Measurements from ENCODE around the gene PGC. TPM values are rescaled to one million over a fixed set of nuclear protein-coding genes. Genes with fewer than 3 reads are reported as not detected.

PGC gene
- total and polyA plus RNA-seq, 2 donors (not counting 1 experiment from before 2014, with no cell fraction given) = not detected

- ChIA-PET CTCF (no interaction called here), POLR2A (no interaction called here)
- H2AFZ ChIP-seq (ENCODE audit: insufficient read depth, low read depth, low read length, poor library complexity, severe bottlenecking) = no peak overlapping the region
- Mint-ChIP-seq H3K4me1 (peaks cover 10% of the 10 kb centered on the region), H3K27ac (no peak overlapping the region), H3K9me3 (ENCODE audit: insufficient read depth) (no peaks in the 10 kb centered on the region), H3K27me3 (no peaks in the 10 kb centered on the region), H3K4me3 (no peak overlapping the region)
- WGBS (ENCODE audit: insufficient coverage) = 90% methylated on average over 3 of the region's 4 CpGs
- intact Hi-C loops (cut with micrococcal nuclease) = no loop called here
- H3K27ac ChIP-seq (ENCODE audit: low read length in 2 of 2) = no peak overlapping the region
- H3K4me1 ChIP-seq (ENCODE audit: control insufficient read depth in 2 of 2, insufficient read depth in 2 of 2, low read length in 2 of 2) = peaks cover 4 to 9% of the 10 kb centered on the region in 2 donors
- no peaks in the 10 kb centered on the region for H3K27me3 ChIP-seq (replicated peaks in 1 of 4; ENCODE audit: control extremely low read depth in 1 of 4, control insufficient read depth in 3 of 4, insufficient read depth in 4 of 4, low read length in 3 of 4)
- H3K9ac ChIP-seq (ENCODE audit: low read length) = no peak overlapping the region
- TF ChIP-seq CTCF (IDR thresholded peaks at IDR 0.05) (no peak), EZH2 (IDR thresholded peaks at IDR 0.05; ENCODE audit: borderline replicate concordance, insufficient read depth, low read depth, low read length, poor library complexity, severe bottlenecking) (no peak)
- peaks cover 13% of the 10 kb centered on the region for H4K20me1 ChIP-seq (ENCODE audit: control insufficient read depth, insufficient read depth, low read length, poor library complexity, severe bottlenecking)
- no peak overlapping the region for H3K4me2 ChIP-seq (replicated peaks; ENCODE audit: low read depth, low read length, poor library complexity, severe bottlenecking)
- peaks cover 0 to 51% of the 10 kb centered on the region in 2 experiments for H3K36me3 ChIP-seq (replicated peaks in 1 of 2; ENCODE audit: control extremely low read depth in 1 of 2, control insufficient read depth in 1 of 2, extremely low read depth in 1 of 2, insufficient read depth in 2 of 2, low read length in 1 of 2)
- no peaks in the 10 kb centered on the region for H3K9me3 ChIP-seq (ENCODE audit: control extremely low read depth in 1 of 3, control insufficient read depth in 2 of 3, insufficient read depth in 1 of 3, low read length in 2 of 3)
- DNase-seq (no peak), ATAC-seq (ENCODE audit: low read depth) (no peak)
- peaks cover 24% of the 10 kb centered on the region for H3K79me2 ChIP-seq (ENCODE audit: control insufficient read depth, insufficient read depth, low read length)
- no peak overlapping the region for H3K4me3 ChIP-seq (ENCODE audit: control extremely low read depth in 1 of 5, extremely low read depth in 1 of 5, insufficient read depth in 1 of 5, low read depth in 2 of 5, low read length in 4 of 5)
These were observed 44.8 kb upstream of the PGC start for GRCh38 chr6:41791984-41792383.

- Histone ChIP-seq H3K4me2 (replicated peaks; ENCODE audit: low read depth, low read length, poor library complexity, severe bottlenecking) (no peak overlapping the region), H4K20me1 (ENCODE audit: control insufficient read depth, insufficient read depth, low read length, poor library complexity, severe bottlenecking) (peaks cover 13% of the 10 kb centered on the region), H3K4me3 (ENCODE audit: control extremely low read depth in 1 of 5, extremely low read depth in 1 of 5, insufficient read depth in 1 of 5, low read depth in 2 of 5, low read length in 4 of 5) (no peak overlapping the region), H3K27ac (ENCODE audit: low read length in 2 of 2) (no peak overlapping the region), H3K79me2 (ENCODE audit: control insufficient read depth, insufficient read depth, low read length) (peaks cover 24% of the 10 kb centered on the region), H3K27me3 (replicated peaks in 1 of 4; ENCODE audit: control extremely low read depth in 1 of 4, control insufficient read depth in 3 of 4, insufficient read depth in 4 of 4, low read length in 3 of 4) (no peaks in the 10 kb centered on the region), H3K36me3 (replicated peaks in 1 of 2; ENCODE audit: control extremely low read depth in 1 of 2, control insufficient read depth in 1 of 2, extremely low read depth in 1 of 2, insufficient read depth in 2 of 2, low read length in 1 of 2) (peaks cover 0 to 51% of the 10 kb centered on the region in 2 experiments), H3K9ac (ENCODE audit: low read length) (no peak overlapping the region), H3K9me3 (ENCODE audit: control extremely low read depth in 1 of 3, control insufficient read depth in 2 of 3, insufficient read depth in 1 of 3, low read length in 2 of 3) (no peaks in the 10 kb centered on the region), H2AFZ (ENCODE audit: insufficient read depth, low read depth, low read length, poor library complexity, severe bottlenecking) (no peak overlapping the region), H3K4me1 (ENCODE audit: control insufficient read depth in 2 of 2, insufficient read depth in 2 of 2, low read length in 2 of 2) (peaks cover 4 to 9% of the 10 kb centered on the region in 2 donors)
- TF ChIP-seq EZH2 (IDR thresholded peaks at IDR 0.05; ENCODE audit: borderline replicate concordance, insufficient read depth, low read depth, low read length, poor library complexity, severe bottlenecking) = no peak
- TF ChIP-seq CTCF (IDR thresholded peaks at IDR 0.05) = no peak
- intact Hi-C loops (cut with micrococcal nuclease) = no loop called here
- Mint-ChIP-seq H3K27me3 (no peaks in the 10 kb centered on the region), H3K9me3 (ENCODE audit: insufficient read depth) (no peaks in the 10 kb centered on the region), H3K4me3 (no peak overlapping the region), H3K4me1 (peaks cover 11% of the 10 kb centered on the region), H3K27ac (no peak overlapping the region)
- DNase-seq (no peak), ATAC-seq (ENCODE audit: low read depth) (no peak)
- no CpG with 5 or more reads among the region's 1 CpG for WGBS (ENCODE audit: insufficient coverage)
- POLR2A ChIA-PET = no interaction called here
- CTCF ChIA-PET = interaction anchor here (0.9 to 6.2 kb wide), 2 partner anchors 8 to 130 kb away, joined by 3 to 68 read pairs; partner anchors contain the start of genes BYSL and MED20
These were observed 44.1 kb upstream of the PGC start for GRCh38 chr6:41791305-41791704.
